ENCODE measurements around the gene CDADC1. TPM values are rescaled to one million over a fixed set of nuclear protein-coding genes. Genes with fewer than 3 reads are reported as not detected.

The CDADC1 gene
- total and polyA plus RNA-seq, 2 of the 13 experiments (the other 11 are each of a cell fraction or from before 2014, with no cell fraction given) = 2.4 to 9.0 TPM

DNA sequence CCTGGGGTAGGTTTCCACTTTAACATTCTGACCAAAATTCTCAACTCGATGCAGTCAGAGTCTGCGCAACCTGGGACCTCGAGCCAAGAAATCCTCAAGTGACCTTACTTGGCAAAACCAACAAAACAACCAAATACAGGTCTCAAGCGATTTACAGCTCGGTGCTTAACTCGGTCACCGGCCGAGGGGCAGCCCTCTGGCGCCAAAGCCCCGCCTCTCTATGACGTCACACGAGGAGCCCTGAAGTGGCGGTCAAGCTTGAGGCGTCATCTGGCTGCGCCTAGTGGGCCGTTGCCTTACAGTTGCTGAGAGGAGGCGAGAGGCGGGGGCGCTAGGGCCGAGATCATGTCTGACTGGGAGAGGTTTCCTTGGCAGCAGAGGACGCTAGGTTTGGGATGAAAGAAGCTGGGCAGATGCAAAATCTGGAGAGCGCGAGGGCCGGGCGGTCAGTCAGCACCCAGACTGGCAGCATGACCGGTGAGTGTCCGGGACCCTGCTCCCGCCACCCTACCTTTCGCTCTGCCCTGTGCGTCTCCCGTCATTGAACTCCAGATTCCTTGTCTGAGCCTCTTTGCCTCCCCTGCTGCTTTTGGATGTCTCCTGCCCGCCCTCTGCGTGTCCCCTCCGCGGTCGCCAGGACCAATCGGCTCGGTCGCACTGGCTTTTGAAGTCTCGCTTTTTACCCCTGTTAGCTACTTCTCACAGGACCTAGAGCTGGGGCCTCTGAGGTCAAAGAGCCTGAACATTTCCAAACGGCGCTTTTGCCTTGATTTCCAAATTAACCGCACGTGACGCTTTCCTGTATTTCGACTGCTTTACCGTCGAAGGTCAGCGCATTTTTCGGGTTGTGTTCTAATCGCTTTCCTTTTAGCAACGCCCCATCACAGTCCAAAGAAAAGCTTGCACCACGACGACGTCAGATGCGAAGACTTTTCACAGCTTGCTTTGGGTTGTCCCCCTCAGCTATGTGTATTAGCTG lies at the start of gene CDADC1 (continued):
- TF ChIP-seq, protein P1, sequence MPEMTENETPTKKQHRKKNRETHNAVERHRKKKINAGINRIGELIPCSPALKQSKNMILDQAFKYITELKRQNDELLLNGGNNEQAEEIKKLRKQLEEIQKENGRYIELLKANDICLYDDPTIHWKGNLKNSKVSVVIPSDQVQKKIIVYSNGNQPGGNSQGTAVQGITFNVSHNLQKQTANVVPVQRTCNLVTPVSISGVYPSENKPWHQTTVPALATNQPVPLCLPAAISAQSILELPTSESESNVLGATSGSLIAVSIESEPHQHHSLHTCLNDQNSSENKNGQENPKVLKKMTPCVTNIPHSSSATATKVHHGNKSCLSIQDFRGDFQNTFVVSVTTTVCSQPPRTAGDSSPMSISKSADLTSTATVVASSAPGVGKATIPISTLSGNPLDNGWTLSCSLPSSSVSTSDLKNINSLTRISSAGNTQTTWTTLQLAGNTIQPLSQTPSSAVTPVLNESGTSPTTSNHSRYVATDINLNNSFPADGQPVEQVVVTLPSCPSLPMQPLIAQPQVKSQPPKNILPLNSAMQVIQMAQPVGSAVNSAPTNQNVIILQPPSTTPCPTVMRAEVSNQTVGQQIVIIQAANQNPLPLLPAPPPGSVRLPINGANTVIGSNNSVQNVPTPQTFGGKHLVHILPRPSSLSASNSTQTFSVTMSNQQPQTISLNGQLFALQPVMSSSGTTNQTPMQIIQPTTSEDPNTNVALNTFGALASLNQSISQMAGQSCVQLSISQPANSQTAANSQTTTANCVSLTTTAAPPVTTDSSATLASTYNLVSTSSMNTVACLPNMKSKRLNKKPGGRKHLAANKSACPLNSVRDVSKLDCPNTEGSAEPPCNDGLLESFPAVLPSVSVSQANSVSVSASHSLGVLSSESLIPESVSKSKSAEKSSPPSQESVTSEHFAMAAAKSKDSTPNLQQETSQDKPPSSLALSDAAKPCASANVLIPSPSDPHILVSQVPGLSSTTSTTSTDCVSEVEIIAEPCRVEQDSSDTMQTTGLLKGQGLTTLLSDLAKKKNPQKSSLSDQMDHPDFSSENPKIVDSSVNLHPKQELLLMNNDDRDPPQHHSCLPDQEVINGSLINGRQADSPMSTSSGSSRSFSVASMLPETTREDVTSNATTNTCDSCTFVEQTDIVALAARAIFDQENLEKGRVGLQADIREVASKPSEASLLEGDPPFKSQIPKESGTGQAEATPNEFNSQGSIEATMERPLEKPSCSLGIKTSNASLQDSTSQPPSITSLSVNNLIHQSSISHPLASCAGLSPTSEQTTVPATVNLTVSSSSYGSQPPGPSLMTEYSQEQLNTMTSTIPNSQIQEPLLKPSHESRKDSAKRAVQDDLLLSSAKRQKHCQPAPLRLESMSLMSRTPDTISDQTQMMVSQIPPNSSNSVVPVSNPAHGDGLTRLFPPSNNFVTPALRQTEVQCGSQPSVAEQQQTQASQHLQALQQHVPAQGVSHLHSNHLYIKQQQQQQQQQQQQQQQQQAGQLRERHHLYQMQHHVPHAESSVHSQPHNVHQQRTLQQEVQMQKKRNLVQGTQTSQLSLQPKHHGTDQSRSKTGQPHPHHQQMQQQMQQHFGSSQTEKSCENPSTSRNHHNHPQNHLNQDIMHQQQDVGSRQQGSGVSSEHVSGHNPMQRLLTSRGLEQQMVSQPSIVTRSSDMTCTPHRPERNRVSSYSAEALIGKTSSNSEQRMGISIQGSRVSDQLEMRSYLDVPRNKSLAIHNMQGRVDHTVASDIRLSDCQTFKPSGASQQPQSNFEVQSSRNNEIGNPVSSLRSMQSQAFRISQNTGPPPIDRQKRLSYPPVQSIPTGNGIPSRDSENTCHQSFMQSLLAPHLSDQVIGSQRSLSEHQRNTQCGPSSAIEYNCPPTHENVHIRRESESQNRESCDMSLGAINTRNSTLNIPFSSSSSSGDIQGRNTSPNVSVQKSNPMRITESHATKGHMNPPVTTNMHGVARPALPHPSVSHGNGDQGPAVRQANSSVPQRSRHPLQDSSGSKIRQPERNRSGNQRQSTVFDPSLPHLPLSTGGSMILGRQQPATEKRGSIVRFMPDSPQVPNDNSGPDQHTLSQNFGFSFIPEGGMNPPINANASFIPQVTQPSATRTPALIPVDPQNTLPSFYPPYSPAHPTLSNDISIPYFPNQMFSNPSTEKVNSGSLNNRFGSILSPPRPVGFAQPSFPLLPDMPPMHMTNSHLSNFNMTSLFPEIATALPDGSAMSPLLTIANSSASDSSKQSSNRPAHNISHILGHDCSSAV (CRISPR knock-in tag; IDR thresholded peaks at IDR 0.05; ENCODE audit: borderline replicate concordance) = no peak
- peak; percentile 58 for TF ChIP-seq YY1 (IDR thresholded peaks at IDR 0.05; ENCODE audit: insufficient read depth, insufficient replicate concordance, low read depth, low read length)
- TF ChIP-seq HDAC1 (CRISPR knock-in tag; IDR thresholded peaks at IDR 0.05) = peak; percentile 69
- TF ChIP-seq DZIP1 (CRISPR knock-in tag; IDR thresholded peaks at IDR 0.05) = no peak
- TF ChIP-seq DR1 (CRISPR knock-in tag; IDR thresholded peaks at IDR 0.05) = peak; percentile 67; the same call in 1 of the 2 replicates
- no peak for TF ChIP-seq SNAPC2 (CRISPR knock-in tag; IDR thresholded peaks at IDR 0.05)
- peak; percentile 71; the same call in 1 of the 2 replicates for TF ChIP-seq ZNF292 (CRISPR knock-in tag; IDR thresholded peaks at IDR 0.05; ENCODE audit: borderline replicate concordance, low read depth)
- no peak; the same call in 1 of the 2 replicates for TF ChIP-seq ZNF598 (CRISPR knock-in tag; IDR thresholded peaks at IDR 0.05; ENCODE audit: borderline replicate concordance)
- TF ChIP-seq, protein P2, sequence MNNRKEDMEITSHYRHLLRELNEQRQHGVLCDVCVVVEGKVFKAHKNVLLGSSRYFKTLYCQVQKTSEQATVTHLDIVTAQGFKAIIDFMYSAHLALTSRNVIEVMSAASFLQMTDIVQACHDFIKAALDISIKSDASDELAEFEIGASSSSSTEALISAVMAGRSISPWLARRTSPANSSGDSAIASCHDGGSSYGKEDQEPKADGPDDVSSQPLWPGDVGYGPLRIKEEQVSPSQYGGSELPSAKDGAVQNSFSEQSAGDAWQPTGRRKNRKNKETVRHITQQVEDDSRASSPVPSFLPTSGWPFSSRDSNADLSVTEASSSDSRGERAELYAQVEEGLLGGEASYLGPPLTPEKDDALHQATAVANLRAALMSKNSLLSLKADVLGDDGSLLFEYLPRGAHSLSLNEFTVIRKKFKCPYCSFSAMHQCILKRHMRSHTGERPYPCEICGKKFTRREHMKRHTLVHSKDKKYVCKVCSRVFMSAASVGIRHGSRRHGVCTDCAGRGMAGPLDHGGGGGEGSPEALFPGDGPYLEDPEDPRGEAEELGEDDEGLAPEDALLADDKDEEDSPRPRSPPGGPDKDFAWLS (CRISPR knock-in tag; IDR thresholded peaks at IDR 0.05; ENCODE audit: borderline replicate concordance) = no peak
- peak; percentile 16; the same call in 1 of the 2 replicates for TF ChIP-seq DMAP1 (CRISPR knock-in tag; IDR thresholded peaks at IDR 0.05)
- TF ChIP-seq TBP (CRISPR knock-in tag; IDR thresholded peaks at IDR 0.05) = no peak
- TF ChIP-seq E2F1 (CRISPR knock-in tag; IDR thresholded peaks at IDR 0.05) = peak; percentile 70

All from HepG2 (cell line).